K562 (cell line): ENCODE data around the gene C6orf89. TPM values are rescaled to one million over a fixed set of nuclear protein-coding genes. Genes with fewer than 3 reads are reported as not detected.

ENCODE experiments used
- ATAC-seq: fragments of 200-7000 bp; cut with Tn5 transposase; 3 replicates; pipeline ENCODE4 v1.9.1; 2020; ENCODE audit warnings: moderate library complexity
- BruUV-seq: library from RNA; stranded (reverse); fragments of 400-500 nt; replicated peaks from 2 replicates; lab custom pipeline; 2021; lab: Mats Ljungman, UMichigan
- CTCF ChIA-PET: fragments of 300-600 bp; formaldehyde crosslinking; extraction: SDS; loops from one replicate; lab custom pipeline; 2021; ENCODE audit warnings: low intra/inter-chr PET ratio; lab: Yijun Ruan, JAX
- POLR2A ChIA-PET: fragments of 300-600, 350-650 bp; sonication (Branson Sonifier 250); formaldehyde crosslinking; extraction: SDS; loops from one replicate; lab custom pipeline; 2021; ENCODE audit warnings: antibody characterized with exemption, inconsistent platforms; lab: Yijun Ruan, JAX
- DNase-seq, 4 experiments: peaks; one replicate each; pipeline versions ENCODE4 v3.0.0 to v3.0.0-alpha.2; 2011 to 2018; ENCODE audit warnings: low spot score in 3 of 4, mixed read lengths in 3 of 4; ENCODE audit errors: extremely low read depth in 1 of 4
- FAIRE-seq: peaks from 2 replicates; lab custom pipeline; 2011; peaks lifted over from hg19 to GRCh38; lab: Jason Lieb, UNC
- H2AFZ ChIP-seq: 2 replicates; pipeline ENCODE4 v1.6.0; 2011; ENCODE audit warnings: low read depth, low read length, control low read depth, inconsistent platforms
- H3K27ac ChIP-seq: fragments of 200-600 bp; 3 replicates; pipeline ENCODE4 v1.8.0; 2011; ENCODE audit warnings: low read depth, mild to moderate bottlenecking, control low read depth, inconsistent platforms, low read length, moderate library complexity, mixed read lengths; ENCODE audit errors: extremely low read depth
- H3K27me3 ChIP-seq, 2 experiments: fragments of 300-600 bp in 1 of 2; 2 replicates in 1 of 2; 3 replicates in 1 of 2; pipeline versions ENCODE4 v1.6.0 to v1.8.0; 2011; ENCODE audit warnings: inconsistent platforms in 2 of 2, low read length in 2 of 2, mild to moderate bottlenecking in 1 of 2, mixed read lengths in 1 of 2, moderate library complexity in 1 of 2; ENCODE audit not compliant: control insufficient read depth in 2 of 2, insufficient read depth in 2 of 2
- H3K36me3 ChIP-seq: fragments of 300-600 bp; 3 replicates; pipeline ENCODE4 v1.8.0; 2011; ENCODE audit warnings: mild to moderate bottlenecking, low read length, inconsistent platforms; ENCODE audit not compliant: control insufficient read depth, insufficient read depth
- H3K4me1 ChIP-seq, 2 experiments: fragments of 200-600 bp in 1 of 2; replicated peaks in 1 of 2; 2 replicates in 1 of 2; 3 replicates in 1 of 2; pipeline versions ENCODE4 v1.5.1 to v1.8.0; 2011; ENCODE audit warnings: inconsistent platforms in 2 of 2, low read length in 2 of 2, mild to moderate bottlenecking in 1 of 2, mixed read lengths in 1 of 2, moderate library complexity in 1 of 2; ENCODE audit not compliant: control insufficient read depth in 2 of 2, insufficient read depth in 2 of 2
- H3K4me2 ChIP-seq: 2 replicates; pipeline ENCODE4 v1.6.1; 2011; ENCODE audit warnings: low read length, control low read depth, inconsistent platforms, mixed read lengths; ENCODE audit not compliant: insufficient read depth
- H3K4me3 ChIP-seq: fragments of 200-600 bp; sonication (generic), shearing (Covaris generic); 2 replicates; pipeline ENCODE4 v1.5.1; 2016; ENCODE audit warnings: control low read depth, inconsistent platforms
- H3K79me2 ChIP-seq: fragments of 200-600 bp; 3 replicates; pipeline ENCODE4 v1.8.0; 2011; ENCODE audit warnings: low read length, inconsistent platforms; ENCODE audit not compliant: control insufficient read depth, insufficient read depth
- H3K9ac ChIP-seq, 2 experiments: 2 replicates each; pipeline versions ENCODE4 v1.6.0 to v1.6.1; 2011; ENCODE audit warnings: low read depth in 2 of 2, low read length in 2 of 2, control low read depth in 1 of 2, inconsistent platforms in 1 of 2, mild to moderate bottlenecking in 1 of 2, mixed read lengths in 1 of 2; ENCODE audit not compliant: insufficient read depth in 1 of 2
- H3K9me1 ChIP-seq: one replicate; pipeline ENCODE4 v1.6.0; 2011; ENCODE audit warnings: inconsistent platforms, mild to moderate bottlenecking, low read length, moderate library complexity; ENCODE audit not compliant: control insufficient read depth, insufficient read depth
- H3K9me3 ChIP-seq: replicated peaks from 2 replicates; pipeline ENCODE4 v1.5.1; 2011; ENCODE audit warnings: low read depth, low read length, inconsistent platforms; ENCODE audit not compliant: control insufficient read depth, insufficient read depth
- H4K20me1 ChIP-seq: replicated peaks from 2 replicates; pipeline ENCODE4 v1.6.1; 2011; ENCODE audit warnings: low read length, inconsistent platforms, mixed read lengths; ENCODE audit not compliant: control insufficient read depth, insufficient read depth
- HES1 ChIP-seq: fragments of 450-650 bp; IDR thresholded peaks from 2 replicates; pipeline ENCODE4 v1.6.1; 2016; ENCODE audit warnings: low read depth, mild to moderate bottlenecking, moderate library complexity
- KLF10 ChIP-seq: fragments of 250-450 bp; sonication (Bioruptor Pico); IDR thresholded peaks from 2 replicates; pipeline ENCODE4 v1.6.1; 2021; ENCODE audit warnings: matching md5 sums
- MAFG ChIP-seq: fragments of 450-650 bp; conservative IDR thresholded peaks from 2 replicates; pipeline ENCODE4 v1.6.1; 2016; ENCODE audit warnings: missing genetic modification characterization, missing compliant biosample characterization
- MTA3 ChIP-seq: fragments of 450-650 bp; formaldehyde crosslinking; IDR thresholded peaks from 2 replicates; pipeline ENCODE4 v1.6.1; 2017; ENCODE audit warnings: mild to moderate bottlenecking, borderline replicate concordance
- NELFE ChIP-seq: IDR thresholded peaks from 2 replicates; pipeline ENCODE4 v1.6.1; 2011; ENCODE audit warnings: mild to moderate bottlenecking; ENCODE audit not compliant: insufficient read depth, insufficient read length
- SFPQ ChIP-seq: fragments of 200-400 bp; formaldehyde crosslinking; IDR thresholded peaks from 2 replicates; pipeline ENCODE4 v1.6.1; 2017; ENCODE audit warnings: mild to moderate bottlenecking, low read depth, low read length, moderate library complexity
- SREBF2 ChIP-seq: sonication (generic); formaldehyde crosslinking; IDR thresholded peaks from 2 replicates; pipeline ENCODE4 v1.4.0; 2020; ENCODE audit warnings: mild to moderate bottlenecking, missing genetic modification reagents
- THAP12 ChIP-seq: fragments of 250-450 bp; sonication (Bioruptor Pico); IDR thresholded peaks from 2 replicates; pipeline ENCODE4 v1.9.0; 2021; ENCODE audit warnings: mild to moderate bottlenecking, inconsistent platforms
- ZC3H11A ChIP-seq: IDR thresholded peaks from 2 replicates; pipeline ENCODE4 v1.6.1; 2012; ENCODE audit warnings: low read depth, low read length, improper control_type of control experiment
- ZNF609 ChIP-seq: sonication (generic); formaldehyde crosslinking; IDR thresholded peaks from 2 replicates; pipeline ENCODE4 v1.8.1; 2023; ENCODE audit warnings: missing genetic modification reagents, mild to moderate bottlenecking, borderline replicate concordance
- WGBS: fragments of 100-300 bp; shearing (Covaris generic); methylation state at CpG from one replicate; pipeline ENCODE4 v1.1.6; 2016; ENCODE audit warnings: low coverage, mixed read lengths; ENCODE audit not compliant: insufficient coverage; ENCODE audit errors: missing lambda C conversion rate; 5-methylcytosine and 5-hydroxymethylcytosine counted together
- in situ Hi-C: fragments of 300-500 bp; cut with MboI; formaldehyde crosslinking; loops from 4 replicates; pipeline ENCODE4 v1.15.0; 2018; ENCODE audit warnings: inconsistent platforms, mixed read lengths
- intact Hi-C: fragments of 100-400 bp; cut with micrococcal nuclease; formaldehyde crosslinking; loops from 2 replicates; pipeline ENCODE4 v1.14.2; 2022
- polyA plus RNA-seq, 8 experiments: library from polyadenylated mRNA; depleted of rRNA in 4 of 8; stranded (reverse) in 5 of 8; unstranded in 3 of 8; fragments of >200 nt; fragmentation: Nextera tagmentation in 2 of 8; fragmentation: Illumina TruSeq in 1 of 8; extraction: Ambion mirVana in 2 of 8; extraction: Trizol in 1 of 8; gene quantifications; 2 replicates each; pipeline versions ENCODE4 v1.2.1 to v1.2.3, GENCODE V29; 2011 to 2014; ENCODE audit warnings: inconsistent platforms in 1 of 8, missing spikeins in 1 of 8
- total RNA-seq, 7 experiments: library from RNA; depleted of rRNA in 6 of 7; stranded (reverse); fragments of >200 nt in 6 of 7; fragmentation: Illumina TruSeq in 2 of 7; extraction: Trizol in 2 of 7; gene quantifications; 2 replicates each; pipeline versions ENCODE4 v1.2.1 to v1.2.3, GENCODE V29; 2011 to 2021; ENCODE audit warnings: low replicate concordance in 1 of 7

Gene C6orf89
- total and polyA plus RNA-seq, 9 of the 15 experiments (the other 6 are each of a cell fraction or from before 2014, with no cell fraction given): 35.2 to 111 (median 58.5) TPM

GRCh38 chr6:36906539-36907325, 21.0 kb downstream of the C6orf89 start:
- Histone ChIP-seq H3K27me3 (no peaks in the 10 kb centered on the region), H3K27ac (no peak overlapping the region), H3K79me2 (no peaks in the 10 kb centered on the region), H3K9me3 (no peaks in the 10 kb centered on the region), H2AFZ (no peak overlapping the region), H3K4me3 (no peak overlapping the region), H3K9ac (no peak overlapping the region), H4K20me1 (no peaks in the 10 kb centered on the region), H3K4me2 (no peak overlapping the region), H3K9me1 (no peaks in the 10 kb centered on the region), H3K36me3 (peaks cover 91% of the 10 kb centered on the region), H3K4me1 (peaks cover 0 to 8% of the 10 kb centered on the region in 2 experiments; a peak in 3 of 5 replicates)
- ChIA-PET POLR2A (interaction anchor here (0.7 to 1.5 kb wide), 5 partner anchors 8 to 134 kb away, joined by 3 to 5 read pairs (median 4); no protein-coding TSS in a partner anchor), CTCF (no interaction called here)
- FAIRE-seq (no peak), ATAC-seq (no peak), DNase-seq (no peak)
- in situ Hi-C loops: no loop called here
- whole genome bisulfite sequencing: 55% methylated on average over 2 of the region's 2 CpGs
- intact Hi-C loops: no loop called here
- TSS peak; percentile 12 for BruUV-seq
- TF ChIP-seq SREBF2 (CRISPR knock-in tag) (no peak), ZNF609 (CRISPR knock-in tag) (no peak), KLF10 (CRISPR knock-in tag) (no peak), THAP12 (CRISPR knock-in tag) (no peak), SFPQ (no peak), MAFG (tag) (no peak), ZC3H11A (no peak), HES1 (no peak), NELFE (no peak), MTA3 (no peak)
